Activated CD4-positive, alpha-beta T cell treated with anti-CD3 and anti-CD28 coated beads for 4 hours (primary cell): Measurements from ENCODE around the gene NECTIN1.

ENCODE experiments used
- DNase-seq, 2 donors: peaks; one replicate each; pipeline ENCODE4 v3.0.0-alpha.2; 2020

Gene NECTIN1

DNA sequence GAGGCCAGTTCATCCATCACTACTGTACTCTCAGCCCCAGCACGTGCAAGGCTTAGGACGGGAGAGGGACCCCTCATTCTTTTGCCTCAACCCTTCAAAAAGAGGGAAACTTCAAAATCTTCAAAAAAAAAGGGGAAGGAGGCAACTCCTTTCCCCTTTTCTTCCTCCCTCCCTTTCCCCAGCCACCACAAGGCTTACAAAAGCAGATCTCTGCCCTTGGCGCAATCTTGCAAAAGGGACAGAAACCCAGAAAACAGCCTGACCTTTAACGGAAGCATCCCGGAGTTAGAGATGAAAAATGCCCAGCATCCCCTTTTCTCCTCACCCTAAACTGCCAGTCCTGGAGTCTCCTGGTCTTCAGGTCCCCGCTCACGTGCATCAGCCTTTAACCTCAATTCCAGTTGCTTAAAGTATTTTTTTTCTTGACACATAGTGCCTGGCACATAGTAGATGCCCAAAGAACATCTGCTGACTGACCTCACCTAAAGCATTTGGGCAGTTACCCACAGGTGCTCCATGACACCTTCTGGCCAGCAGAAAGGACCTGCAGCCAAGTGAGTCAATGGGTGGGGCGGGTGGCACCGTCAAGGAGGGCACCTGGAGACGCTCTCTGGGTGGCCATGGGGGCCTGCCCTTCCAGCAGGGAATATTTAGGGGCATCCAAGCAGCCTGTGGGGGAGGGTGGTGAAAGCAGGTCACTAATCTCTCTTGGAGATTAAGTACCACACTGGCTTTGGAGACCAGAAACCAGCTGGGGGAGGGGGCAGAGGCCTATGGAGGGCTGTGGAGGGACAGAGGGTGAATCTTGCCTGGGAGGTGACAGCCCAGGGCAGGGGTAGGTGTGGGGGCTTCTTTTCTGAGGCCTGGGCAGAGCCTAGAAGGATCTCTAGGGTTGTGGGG, 16.3 kb downstream of the NECTIN1 start:
- no peak for DNase-seq

GRCh38 chr11:119712006-119712405, 17.0 kb downstream of the NECTIN1 start:
- no peak for DNase-seq

DNA sequence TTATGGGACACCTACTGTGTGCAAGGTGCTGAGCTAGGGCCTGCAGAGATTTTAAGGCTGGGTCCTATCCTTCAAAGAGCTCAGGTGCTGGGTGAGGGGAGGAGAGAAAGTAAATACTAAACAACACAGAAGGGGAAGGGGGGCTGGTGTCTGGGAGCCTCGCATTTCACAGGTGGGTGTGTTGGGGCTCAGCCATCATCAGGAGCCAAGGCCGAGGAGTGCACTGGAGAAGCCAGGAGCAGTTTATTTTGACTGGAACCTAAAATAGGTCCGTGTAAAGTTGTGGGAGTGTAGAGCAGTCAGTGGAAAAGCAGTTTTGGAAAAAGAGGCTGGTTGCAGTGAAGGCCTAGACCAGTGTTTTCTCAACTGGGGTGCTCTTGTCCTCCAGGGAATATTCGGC, 17.5 kb downstream of the NECTIN1 start:
- DNase-seq = no peak

DNA sequence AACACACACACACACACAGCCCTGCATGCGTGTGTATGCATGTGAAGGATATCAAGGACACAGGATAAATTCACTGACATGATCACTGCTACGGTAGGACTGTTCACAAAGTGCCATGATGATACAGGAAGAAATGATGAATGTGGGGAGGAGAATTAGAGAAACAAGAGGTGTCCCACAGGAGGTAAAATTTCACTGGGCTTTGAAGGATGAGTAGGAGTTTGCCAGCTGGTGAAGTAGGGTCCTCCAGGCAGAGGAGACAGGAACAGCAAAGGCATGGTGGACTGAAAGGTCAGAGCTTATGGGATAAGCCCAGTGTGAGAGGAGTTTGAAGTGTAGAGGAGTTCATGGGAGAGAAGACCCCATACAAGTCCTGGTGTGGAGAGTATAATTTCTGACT, 18.6 kb downstream of the NECTIN1 start:
- no peak for DNase-seq

DNA sequence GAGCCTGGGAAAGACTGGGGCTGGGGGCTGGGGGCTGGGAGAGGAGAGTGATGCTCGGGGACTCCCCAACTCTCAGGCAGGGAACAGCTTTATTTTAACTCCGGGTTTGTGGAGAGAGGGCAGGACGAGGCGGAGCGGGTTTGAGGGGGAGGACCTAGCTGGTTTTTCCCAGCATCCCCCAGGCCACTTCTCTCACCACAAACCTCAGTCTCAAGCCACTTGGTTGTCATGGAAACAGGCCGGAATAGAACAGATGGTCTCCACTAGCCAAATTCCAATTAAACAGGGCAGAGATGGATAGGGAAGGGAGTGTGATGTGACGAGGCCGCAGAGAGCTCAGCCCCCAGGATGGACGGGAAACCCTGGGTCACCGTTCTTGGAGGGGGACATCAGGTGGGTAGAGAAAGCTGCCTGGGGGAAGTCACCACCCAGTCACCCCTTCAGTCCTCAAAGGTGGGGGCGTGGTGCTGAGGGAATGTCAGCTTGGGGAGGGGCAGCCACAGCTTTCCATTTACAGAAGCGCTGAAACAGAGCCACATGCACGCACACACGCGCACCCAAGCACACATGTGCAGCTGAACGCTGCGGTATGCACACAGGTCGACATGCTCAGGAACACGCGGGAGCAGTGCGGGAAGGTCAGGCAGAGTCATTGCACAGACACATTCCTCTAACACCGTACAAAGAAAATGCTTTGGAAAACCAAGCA, 19.2 kb downstream of the NECTIN1 start:
- DNase-seq = no peak

DNA sequence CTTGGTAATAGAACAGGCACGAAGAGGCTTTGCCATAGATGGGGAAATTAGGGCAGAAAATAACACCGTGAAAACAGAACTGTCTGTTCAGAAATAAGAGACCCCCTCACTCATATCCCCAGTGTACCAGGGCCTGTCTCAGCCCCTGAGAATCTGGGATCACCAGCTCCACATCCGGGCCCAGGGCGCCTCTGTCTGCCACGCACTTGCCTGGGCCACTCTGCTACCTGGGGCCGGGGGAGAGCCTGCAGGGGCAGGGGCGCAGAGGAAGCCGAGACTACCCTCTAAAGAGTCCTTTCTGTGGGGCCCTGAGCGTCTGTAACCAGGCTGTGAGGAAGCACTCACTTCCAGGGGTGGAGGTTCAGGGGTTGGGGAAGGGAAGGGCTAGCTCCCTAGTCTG, 19.8 kb downstream of the NECTIN1 start:
- no peak for DNase-seq

DNA sequence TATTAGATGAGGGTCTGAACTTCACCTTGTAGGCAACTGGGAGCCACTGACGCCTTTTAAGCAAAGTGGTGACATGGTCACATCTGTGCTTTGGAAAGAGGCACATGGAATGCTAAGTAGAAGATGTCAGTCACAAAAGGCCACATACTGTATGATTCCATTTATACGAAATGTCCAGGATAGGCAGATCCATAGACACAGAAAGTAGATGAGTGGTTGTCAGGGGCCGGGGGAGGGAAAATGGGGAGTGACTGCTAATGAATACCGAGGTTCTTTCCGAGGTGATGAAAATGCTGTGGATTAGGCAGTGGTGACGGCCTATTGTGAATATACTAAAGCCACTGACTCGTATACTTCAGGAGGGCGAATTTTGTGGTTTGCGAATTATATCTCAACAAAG, 20.6 kb downstream of the NECTIN1 start:
- no peak for DNase-seq

DNA sequence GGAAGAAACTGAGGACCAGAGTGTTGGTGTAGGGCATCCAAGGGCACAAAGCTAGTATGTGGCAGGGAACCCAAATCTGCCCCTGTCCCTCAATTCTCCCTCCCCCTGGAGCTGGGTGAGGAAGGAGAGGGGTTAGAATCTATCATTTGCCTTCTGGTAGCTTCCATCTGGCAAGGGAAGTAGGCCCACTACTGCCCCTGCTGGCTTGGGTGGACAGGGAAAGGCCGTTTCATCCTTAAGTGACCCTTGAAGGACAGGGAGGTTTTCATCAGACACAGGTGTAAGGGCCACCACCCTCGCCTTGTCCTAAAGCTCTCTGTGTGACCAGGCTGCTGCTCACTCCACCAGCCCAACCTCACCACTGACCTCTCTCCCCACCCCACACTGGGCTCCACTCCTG, 22.1 kb downstream of the NECTIN1 start:
- no peak for DNase-seq

DNA sequence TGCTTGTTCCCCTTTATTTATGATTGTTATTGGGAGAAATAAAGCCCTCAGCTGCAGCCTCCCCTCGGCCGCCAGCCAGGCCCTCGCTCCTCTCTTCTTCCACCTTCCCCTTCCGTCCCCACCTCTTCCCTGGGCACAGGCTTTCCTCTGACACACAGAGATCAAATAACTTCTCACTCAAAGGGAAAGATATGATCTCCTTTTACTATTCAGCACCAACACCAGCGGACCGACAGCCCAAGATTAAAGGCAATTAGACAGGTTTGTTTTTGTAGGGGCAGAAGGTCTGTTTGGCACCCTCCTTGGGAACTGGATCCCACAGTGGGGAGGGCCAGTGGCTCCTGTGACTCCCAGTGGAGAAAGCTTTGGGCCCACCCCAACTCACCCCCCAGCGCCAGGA, 23.0 kb downstream of the NECTIN1 start:
- DNase-seq = no peak

GRCh38 chr11:119705362-119705761, 23.6 kb downstream of the NECTIN1 start:
- no peak for DNase-seq

DNA sequence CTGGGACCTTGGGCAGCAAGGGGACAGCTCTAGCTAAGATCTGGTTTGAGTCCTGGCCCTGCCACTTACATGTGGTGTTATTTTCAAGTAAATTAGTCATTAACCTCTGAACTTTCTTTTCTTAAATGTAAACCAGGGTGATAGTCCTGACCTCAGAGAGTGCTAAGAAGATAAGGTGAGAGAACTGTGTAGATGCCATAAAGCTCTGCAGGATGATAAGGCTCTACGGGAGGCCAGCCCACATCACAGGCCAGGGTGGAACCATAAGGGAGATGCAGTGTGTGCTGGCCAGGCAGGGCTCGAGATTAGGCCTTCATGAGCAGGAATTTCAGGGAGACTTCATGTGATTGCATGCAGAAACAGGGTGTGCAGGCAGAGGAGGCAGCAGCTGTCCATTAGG, 24.2 kb downstream of the NECTIN1 start:
- DNase-seq = no peak

DNA sequence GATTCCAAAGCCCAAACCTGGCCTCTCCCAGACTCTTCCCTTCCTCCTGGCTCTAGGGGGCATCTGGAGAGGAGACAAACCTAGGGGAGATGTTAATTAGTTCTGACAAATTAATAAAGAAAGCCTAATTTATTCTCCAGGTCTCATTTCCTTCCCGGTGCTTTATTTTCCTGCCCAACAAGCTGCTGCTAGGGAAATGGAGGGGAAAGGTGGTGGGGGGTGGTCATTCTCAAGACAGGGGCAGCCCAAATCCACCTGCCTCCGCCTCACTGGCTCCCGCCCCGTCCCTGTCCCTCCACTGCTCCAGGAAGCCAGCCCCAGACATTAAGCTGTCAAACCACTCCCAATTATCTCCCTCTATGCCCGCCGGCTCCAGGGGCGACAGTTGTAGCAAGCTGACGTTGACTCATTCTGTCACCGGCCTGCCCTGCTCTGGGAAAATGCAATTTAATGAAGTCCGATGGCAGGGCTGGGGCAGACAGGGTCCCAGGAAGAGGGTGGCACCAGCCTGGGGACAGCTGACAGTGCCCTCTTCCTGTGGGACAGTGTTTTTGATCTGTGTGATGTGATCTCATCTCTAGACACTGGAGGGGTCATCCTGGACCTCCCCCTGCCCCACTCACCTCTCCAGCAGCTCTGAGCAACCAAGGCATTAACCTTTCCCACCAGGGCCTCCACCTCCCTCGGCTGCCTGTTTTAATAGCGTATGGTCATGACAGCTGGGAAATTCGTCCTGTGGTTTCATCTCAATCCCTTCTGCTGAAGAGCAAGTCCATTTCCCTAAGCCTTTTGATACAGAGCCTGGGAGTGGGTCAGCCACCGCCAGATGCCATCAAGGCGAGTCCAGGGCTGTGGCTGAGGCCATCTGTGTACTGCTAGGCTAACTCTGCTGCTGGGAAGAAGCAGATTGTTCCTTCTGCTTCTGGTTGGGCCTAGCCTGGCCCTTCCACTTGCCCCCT, 27.1 kb downstream of the NECTIN1 start:
- DNase-seq = no peak

GRCh38 chr11:119700536-119701346, 28.3 kb downstream of the NECTIN1 start:
- no peak for DNase-seq

DNA sequence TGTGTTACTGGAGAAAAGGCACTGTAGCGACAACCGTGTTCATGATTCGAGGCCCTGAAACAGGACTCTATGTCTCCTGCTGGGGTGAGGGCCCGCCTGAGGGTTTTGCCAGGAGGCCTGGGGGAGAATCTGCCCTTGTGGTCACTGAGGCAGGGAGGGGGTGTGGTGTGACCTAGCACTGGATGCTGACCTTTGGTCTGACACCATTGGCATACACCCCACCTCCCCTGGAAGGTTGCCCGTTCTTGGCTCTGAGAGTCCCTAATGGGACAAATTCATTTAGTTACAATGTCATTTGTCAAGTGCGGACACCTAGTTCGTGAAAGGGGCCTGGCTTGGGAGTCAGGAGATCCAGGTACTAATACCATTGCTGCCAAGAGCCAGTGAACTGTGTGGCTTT, 29.0 kb downstream of the NECTIN1 start:
- no peak for DNase-seq

DNA sequence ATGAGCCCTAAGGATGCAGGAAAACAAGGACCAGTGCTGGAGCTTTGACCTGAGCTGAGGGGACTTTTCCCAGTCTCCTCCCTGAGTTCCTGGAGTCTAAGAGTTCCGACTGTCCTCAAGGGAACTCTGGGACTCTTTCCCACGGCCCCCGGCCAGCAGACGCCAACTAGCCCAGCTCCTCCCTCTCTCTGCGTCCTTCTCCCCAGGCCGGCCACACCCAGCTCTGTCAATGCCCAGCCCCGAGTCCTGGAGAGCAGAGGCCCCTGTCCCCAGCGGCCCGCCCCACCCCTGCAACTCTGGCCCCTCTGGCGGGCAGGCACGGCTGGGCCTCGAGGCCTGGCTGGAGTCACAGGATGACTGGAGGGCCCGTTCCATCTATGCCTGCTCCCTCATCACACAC, 29.8 kb downstream of the NECTIN1 start:
- no peak for DNase-seq

DNA sequence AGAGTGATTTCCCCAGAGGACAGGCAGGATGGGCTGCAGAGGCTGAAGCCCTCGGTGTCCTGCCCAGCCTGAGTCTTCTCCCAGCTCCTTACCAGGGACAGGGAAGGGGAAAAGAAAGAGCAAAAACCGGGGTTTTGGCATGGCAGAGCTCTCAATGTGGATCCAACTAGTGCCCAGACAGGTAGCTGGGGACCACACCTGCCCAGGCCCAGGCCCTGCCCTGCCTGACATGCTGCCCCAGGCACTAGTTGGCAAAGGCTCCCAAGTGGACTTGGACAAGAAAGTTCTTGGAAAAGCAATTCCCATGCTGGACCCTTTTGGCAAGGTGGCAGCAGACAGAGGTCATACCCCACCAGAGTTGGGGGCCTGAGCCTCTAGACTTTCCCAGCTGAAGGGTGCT, 31.1 kb downstream of the NECTIN1 start:
- no peak for DNase-seq

DNA sequence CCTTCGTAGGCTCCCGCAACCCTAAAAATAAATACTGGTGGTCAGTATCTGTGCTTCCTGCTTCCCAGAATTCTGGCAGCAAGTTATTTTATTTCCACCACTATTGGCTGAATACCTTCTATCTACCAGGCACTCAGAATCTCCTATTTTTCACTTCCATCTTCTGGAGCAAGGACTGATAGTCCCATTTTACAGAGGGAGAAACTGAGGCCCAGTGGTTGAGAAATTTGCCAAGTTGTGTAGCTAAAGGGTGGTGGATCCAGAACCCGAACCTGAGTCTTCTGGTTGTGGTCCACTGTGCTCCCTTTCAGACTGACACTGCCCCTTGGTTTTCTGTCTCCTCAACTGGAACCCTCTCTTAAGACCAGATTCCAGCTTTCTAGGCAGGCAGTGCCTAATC, 31.6 kb downstream of the NECTIN1 start:
- DNase-seq = no peak

- no peak for DNase-seq
Observed at GRCh38 chr11:119696378-119697222, 32.4 kb downstream of the NECTIN1 start.

- DNase-seq = no peak
Observed at GRCh38 chr11:119694334-119694733, 34.7 kb downstream of the NECTIN1 start.

- no peak for DNase-seq
Observed at GRCh38 chr11:119693253-119693815, 35.7 kb downstream of the NECTIN1 start.

- no peak for DNase-seq
Observed at GRCh38 chr11:119692540-119692820, 36.5 kb downstream of the NECTIN1 start.
